Measurements from ENCODE around the gene PTPN14. TPM values are rescaled to one million over a fixed set of nuclear protein-coding genes. Genes with fewer than 3 reads are reported as not detected.

Gene PTPN14
- total RNA-seq, 1 experiment from 2014 or later = 15.7 TPM

GRCh38 chr1:214445199-214445598 is 106.2 kb downstream of the PTPN14 start:
- no peak for DNase-seq
- no peak overlapping the region for H3K4me3 ChIP-seq (ENCODE audit: insufficient read depth, low read depth, low read length)
- H3K36me3 ChIP-seq (replicated peaks; ENCODE audit: control insufficient read depth, insufficient read depth, low read length) = no peaks in the 10 kb centered on the region
- no peaks in the 10 kb centered on the region for H3K27me3 ChIP-seq (ENCODE audit: control insufficient read depth, insufficient read depth, low read length)

GRCh38 chr1:214444182-214444939 is 107.0 kb downstream of the PTPN14 start:
- no peak for DNase-seq
- Histone ChIP-seq H3K36me3 (replicated peaks; ENCODE audit: control insufficient read depth, insufficient read depth, low read length) (no peaks in the 10 kb centered on the region), H3K4me3 (ENCODE audit: insufficient read depth, low read depth, low read length) (no peak overlapping the region), H3K27me3 (ENCODE audit: control insufficient read depth, insufficient read depth, low read length) (no peaks in the 10 kb centered on the region)

GRCh38 chr1:214441119-214441518 is 110.3 kb downstream of the PTPN14 start:
- no peak overlapping the region for H3K4me3 ChIP-seq (ENCODE audit: insufficient read depth, low read depth, low read length)
- DNase-seq = no peak
- no peaks in the 10 kb centered on the region for H3K36me3 ChIP-seq (replicated peaks; ENCODE audit: control insufficient read depth, insufficient read depth, low read length)
- H3K27me3 ChIP-seq (ENCODE audit: control insufficient read depth, insufficient read depth, low read length) = no peaks in the 10 kb centered on the region

- H3K36me3 ChIP-seq (replicated peaks; ENCODE audit: control insufficient read depth, insufficient read depth, low read length) = no peaks in the 10 kb centered on the region
- no peak overlapping the region for H3K4me3 ChIP-seq (ENCODE audit: insufficient read depth, low read depth, low read length)
- no peak for DNase-seq
- no peaks in the 10 kb centered on the region for H3K27me3 ChIP-seq (ENCODE audit: control insufficient read depth, insufficient read depth, low read length)
Observed at GRCh38 chr1:214440219-214440965, 111.0 kb downstream of the PTPN14 start.

GRCh38 chr1:214439352-214440119 is 111.9 kb downstream of the PTPN14 start:
- no peaks in the 10 kb centered on the region for H3K36me3 ChIP-seq (replicated peaks; ENCODE audit: control insufficient read depth, insufficient read depth, low read length)
- no peak overlapping the region for H3K4me3 ChIP-seq (ENCODE audit: insufficient read depth, low read depth, low read length)
- H3K27me3 ChIP-seq (ENCODE audit: control insufficient read depth, insufficient read depth, low read length) = no peaks in the 10 kb centered on the region
- no peak for DNase-seq

DNA sequence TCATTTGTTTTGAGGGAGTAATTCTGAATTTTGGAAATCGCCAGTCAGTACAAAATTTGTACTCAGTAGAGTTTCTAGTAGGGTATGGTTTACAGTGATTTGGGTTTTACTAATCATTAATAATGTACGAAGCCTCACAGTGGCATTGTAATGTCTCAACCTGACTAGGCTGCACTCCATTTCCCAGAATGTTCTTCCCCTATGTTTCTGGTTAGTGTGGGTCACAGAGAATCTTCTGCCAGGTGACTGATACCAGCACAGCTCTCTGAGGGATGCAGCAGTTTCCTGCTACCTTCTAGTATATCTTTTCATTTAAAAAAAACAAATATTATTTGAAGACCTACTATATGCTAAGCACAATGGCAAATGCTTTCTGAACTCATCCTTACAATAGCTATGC is 112.9 kb downstream of the PTPN14 start:
- DNase-seq = no peak
- Histone ChIP-seq H3K27me3 (ENCODE audit: control insufficient read depth, insufficient read depth, low read length) (no peaks in the 10 kb centered on the region), H3K36me3 (replicated peaks; ENCODE audit: control insufficient read depth, insufficient read depth, low read length) (no peaks in the 10 kb centered on the region), H3K4me3 (ENCODE audit: insufficient read depth, low read depth, low read length) (no peak overlapping the region)

- no peaks in the 10 kb centered on the region for H3K27me3 ChIP-seq (ENCODE audit: control insufficient read depth, insufficient read depth, low read length)
- H3K4me3 ChIP-seq (ENCODE audit: insufficient read depth, low read depth, low read length) = no peak overlapping the region
- no peaks in the 10 kb centered on the region for H3K36me3 ChIP-seq (replicated peaks; ENCODE audit: control insufficient read depth, insufficient read depth, low read length)
- DNase-seq = no peak
Observed at GRCh38 chr1:214438075-214438474, 113.3 kb downstream of the PTPN14 start.

- Histone ChIP-seq H3K4me3 (ENCODE audit: insufficient read depth, low read depth, low read length) (no peak overlapping the region), H3K27me3 (ENCODE audit: control insufficient read depth, insufficient read depth, low read length) (no peaks in the 10 kb centered on the region), H3K36me3 (replicated peaks; ENCODE audit: control insufficient read depth, insufficient read depth, low read length) (no peaks in the 10 kb centered on the region)
- DNase-seq = no peak
Observed at GRCh38 chr1:214435867-214436266, 115.5 kb downstream of the PTPN14 start.

- DNase-seq = no peak
Observed at GRCh38 chr1:214432245-214432644, 119.2 kb downstream of the PTPN14 start.

DNA sequence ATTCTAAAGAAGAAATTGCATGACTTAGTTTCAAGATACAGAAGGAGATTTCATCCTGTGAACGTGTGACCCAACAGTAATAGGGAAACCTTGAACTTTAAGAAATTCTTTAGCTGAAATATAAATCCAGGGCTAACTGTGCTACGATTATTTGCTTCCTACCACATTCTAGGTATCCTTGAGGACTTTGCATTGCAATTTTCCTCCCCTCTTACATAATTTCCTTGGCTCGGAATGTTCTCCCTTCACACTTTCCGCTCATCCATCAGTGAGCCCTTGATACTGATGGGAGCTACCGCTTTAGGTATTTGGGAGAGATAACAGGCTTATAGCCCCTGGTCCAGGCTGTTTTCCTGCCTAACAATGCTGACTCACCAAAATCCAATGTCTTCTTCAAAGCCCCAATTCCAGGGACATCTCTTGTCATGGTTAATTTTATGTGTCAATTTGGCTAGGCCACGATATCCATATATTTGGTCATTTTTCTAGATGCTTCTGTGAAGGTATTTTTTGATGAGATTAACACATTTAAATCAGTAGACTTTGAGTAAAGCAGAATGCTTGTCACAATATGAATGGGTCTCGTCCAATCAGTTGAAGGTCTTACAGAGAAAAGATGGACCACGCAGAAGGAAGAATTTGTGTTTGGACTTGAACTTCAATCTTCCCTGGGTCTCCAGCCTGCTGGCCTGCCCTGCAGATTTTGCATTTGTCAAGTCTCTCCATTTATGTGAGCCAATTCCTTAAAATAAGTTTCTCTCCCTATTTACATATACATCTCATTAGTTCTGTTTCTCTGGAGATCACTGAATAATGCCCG is 121.2 kb downstream of the PTPN14 start:
- no peak for DNase-seq
- H3K4me3 ChIP-seq (ENCODE audit: insufficient read depth, low read depth, low read length) = no peak overlapping the region
- no peaks in the 10 kb centered on the region for H3K27me3 ChIP-seq (ENCODE audit: control insufficient read depth, insufficient read depth, low read length)
- H3K36me3 ChIP-seq (replicated peaks; ENCODE audit: control insufficient read depth, insufficient read depth, low read length) = no peaks in the 10 kb centered on the region

More at GRCh38 chr1:214432245-214432644, 119.2 kb downstream of the PTPN14 start:
- Histone ChIP-seq H3K36me3 (replicated peaks; ENCODE audit: control insufficient read depth, insufficient read depth, low read length) (no peaks in the 10 kb centered on the region), H3K4me3 (ENCODE audit: insufficient read depth, low read depth, low read length) (no peak overlapping the region), H3K27me3 (ENCODE audit: control insufficient read depth, insufficient read depth, low read length) (no peaks in the 10 kb centered on the region)

- Histone ChIP-seq H3K36me3 (replicated peaks; ENCODE audit: control insufficient read depth, insufficient read depth, low read length) (no peaks in the 10 kb centered on the region), H3K27me3 (ENCODE audit: control insufficient read depth, insufficient read depth, low read length) (no peaks in the 10 kb centered on the region), H3K4me3 (ENCODE audit: insufficient read depth, low read depth, low read length) (no peak overlapping the region)
- DNase-seq = no peak
Observed at GRCh38 chr1:214427871-214428277, 123.5 kb downstream of the PTPN14 start.

- Histone ChIP-seq H3K4me3 (ENCODE audit: insufficient read depth, low read depth, low read length) (no peak overlapping the region), H3K27me3 (ENCODE audit: control insufficient read depth, insufficient read depth, low read length) (no peaks in the 10 kb centered on the region), H3K36me3 (replicated peaks; ENCODE audit: control insufficient read depth, insufficient read depth, low read length) (no peaks in the 10 kb centered on the region)
- DNase-seq = no peak
Observed at GRCh38 chr1:214426426-214426812, 125.0 kb downstream of the PTPN14 start.

GRCh38 chr1:214425716-214426425 is 125.5 kb downstream of the PTPN14 start:
- DNase-seq = no peak
- Histone ChIP-seq H3K4me3 (ENCODE audit: insufficient read depth, low read depth, low read length) (no peak overlapping the region), H3K36me3 (replicated peaks; ENCODE audit: control insufficient read depth, insufficient read depth, low read length) (no peaks in the 10 kb centered on the region), H3K27me3 (ENCODE audit: control insufficient read depth, insufficient read depth, low read length) (no peaks in the 10 kb centered on the region)
